DMS114 treated with DMSO at 0.1 percent for 48 hours (cell line): ENCODE data around the gene FOXN3.
A peak's percentile ranks its signal among the peaks of the same experiment; 100 is the strongest.

Source experiments
- DNase-seq: peaks from one replicate; lab custom pipeline; 2025; ENCODE audit not compliant: unreplicated experiment; lab: John Stamatoyannopoulos, UW

The FOXN3 gene

DNA sequence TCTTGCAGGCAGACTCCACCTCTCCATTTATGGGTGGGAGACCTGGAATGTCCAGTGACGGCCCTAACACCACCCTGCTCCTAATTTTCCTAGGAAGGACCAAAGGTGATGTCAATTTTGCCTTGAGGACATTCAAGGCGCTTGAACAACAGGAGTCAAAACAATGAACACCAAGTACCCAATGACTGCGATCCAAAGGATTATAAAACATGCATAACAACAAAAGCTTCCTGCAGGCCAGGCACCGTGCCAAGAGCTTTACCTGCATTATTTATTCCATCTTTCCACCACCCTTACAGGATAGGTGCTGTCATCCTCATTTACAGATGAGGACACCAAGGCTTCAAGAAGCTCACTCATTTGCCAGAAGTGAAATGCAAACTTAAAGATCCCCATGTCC lies 15.2 kb upstream of the FOXN3 start:
- DNase-seq = no peak

DNA sequence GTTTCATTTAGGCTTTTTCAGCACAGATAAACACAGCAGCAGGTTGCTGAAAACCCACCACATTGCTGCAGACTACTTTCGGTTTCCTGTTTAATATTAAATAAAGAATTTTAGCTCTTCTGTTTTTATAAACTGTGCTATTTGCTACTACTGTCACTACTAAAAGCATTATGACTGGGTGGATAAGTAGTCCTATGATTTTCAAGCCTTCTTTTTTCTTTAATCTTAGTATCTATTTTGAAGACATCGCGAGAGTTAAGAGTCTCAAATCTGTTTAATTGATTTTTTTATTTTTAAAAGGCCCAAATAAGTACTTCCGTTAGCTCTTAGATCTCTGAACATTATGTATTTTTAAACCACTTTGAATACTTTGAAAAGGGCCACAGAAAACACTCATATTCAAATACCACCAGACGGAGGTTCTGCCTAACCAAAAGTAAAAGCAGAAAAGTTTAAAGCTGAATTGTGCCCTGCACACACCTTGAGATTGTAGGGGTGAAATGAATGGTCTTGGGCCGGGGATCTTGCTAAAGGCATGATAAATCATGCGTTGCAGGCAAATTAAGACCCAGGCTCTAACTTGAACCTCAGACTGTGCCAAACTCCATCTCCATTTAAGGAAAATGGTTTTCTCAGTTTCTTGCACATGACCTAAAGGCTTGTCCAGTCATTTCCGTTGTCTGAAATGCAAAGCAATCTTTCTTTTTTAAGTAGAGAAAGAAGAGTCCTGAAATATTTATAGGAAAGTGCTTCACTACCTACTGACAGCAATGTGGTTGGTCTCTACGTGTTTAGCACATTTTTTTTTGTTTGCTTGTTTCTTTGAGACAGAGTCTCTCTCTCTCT lies 13.6 kb upstream of the FOXN3 start:
- DNase-seq = no peak

DNA sequence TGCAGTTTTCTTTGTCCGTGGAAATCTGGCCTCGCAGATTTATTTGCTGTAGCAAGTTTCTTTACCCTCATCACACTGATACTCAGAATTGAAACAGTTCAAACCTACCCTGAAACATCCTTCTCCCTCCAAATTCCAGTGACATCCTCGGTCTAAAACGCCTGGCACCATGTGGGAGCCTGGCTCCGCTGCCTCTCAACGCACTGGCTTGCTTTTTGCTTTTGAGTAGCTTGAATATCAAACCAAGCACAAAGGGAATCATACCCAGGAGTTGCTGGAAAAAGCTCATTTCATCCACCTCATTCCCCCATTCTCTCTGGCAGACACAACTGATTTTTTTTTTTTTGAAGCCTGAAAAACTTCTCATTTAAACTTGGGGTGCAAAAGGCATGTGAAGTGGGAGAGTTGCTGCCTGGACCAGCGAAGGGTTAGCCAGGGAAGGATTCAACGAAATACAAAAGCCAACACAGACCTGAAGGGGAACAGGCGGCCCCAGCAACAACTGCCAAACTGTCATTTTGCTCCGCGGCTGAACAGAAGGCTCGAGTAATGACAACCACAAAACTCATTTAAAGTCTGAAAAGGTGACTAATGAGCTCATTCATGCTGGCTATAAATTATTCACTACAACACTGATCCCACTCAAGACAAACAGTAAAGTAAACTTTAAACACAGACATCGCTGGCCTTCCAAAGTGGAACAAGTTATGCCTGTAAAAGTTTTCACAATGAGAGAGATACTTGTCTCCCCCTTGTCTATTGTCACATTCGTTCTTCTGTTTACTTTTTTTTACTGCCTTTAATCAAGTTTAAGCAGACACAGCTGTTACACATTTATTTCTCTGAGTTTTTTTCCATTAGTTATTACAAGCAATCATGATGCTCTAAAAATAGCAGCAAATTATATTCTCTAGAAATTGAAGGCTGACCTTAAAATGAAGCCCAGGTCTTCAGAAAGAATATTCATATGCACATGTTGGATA lies 12.5 kb upstream of the FOXN3 start:
- no peak for DNase-seq

DNA sequence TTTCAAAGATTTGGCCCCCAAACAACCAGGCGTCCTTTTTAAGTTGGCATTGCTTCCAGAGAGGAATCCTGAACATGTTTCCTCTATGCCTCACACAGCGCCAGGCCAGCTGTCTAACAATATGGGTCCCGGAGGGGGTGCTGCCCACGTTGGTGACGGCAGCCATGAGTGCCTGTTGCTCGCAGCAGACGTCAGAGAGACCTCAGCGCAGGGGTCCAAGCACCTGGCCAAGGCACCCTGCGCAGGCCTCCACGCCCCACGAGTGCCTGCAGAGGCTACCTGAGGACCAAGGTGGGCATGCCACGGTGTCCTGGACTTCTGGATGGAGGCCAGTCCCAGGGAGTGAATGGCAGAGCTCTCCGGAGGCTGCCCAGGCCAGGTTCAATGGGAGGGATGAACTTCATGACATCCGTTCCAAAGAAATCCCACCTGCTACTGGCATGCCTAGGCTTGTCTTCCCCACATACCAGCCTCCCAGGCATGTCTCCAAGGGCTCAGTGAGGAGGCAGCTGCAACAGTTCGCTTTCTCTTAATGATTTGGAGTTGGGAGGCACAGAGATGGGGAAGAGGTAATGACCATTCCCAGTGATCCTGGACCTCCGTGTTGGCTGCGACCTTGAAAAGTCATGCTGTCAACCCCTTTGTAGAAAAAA lies 11.6 kb upstream of the FOXN3 start:
- DNase-seq = no peak

DNA sequence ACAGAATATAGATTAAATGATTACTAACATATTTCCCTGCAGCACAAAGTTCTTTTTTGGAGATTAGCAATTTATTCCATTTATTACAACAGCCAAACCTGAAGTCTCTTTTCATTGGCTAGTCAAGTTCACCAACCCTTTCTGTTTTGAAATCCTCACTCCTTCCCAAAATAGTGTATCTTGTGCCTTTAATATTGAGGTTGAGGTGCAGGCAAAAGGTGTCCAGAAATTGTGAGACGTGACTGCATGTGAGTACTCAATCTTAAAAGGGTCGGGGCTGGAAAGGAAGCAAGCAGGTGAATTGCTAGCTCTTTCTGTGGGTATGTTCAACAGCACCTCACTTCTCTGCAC lies 11.1 kb upstream of the FOXN3 start:
- DNase-seq = no peak

DNA sequence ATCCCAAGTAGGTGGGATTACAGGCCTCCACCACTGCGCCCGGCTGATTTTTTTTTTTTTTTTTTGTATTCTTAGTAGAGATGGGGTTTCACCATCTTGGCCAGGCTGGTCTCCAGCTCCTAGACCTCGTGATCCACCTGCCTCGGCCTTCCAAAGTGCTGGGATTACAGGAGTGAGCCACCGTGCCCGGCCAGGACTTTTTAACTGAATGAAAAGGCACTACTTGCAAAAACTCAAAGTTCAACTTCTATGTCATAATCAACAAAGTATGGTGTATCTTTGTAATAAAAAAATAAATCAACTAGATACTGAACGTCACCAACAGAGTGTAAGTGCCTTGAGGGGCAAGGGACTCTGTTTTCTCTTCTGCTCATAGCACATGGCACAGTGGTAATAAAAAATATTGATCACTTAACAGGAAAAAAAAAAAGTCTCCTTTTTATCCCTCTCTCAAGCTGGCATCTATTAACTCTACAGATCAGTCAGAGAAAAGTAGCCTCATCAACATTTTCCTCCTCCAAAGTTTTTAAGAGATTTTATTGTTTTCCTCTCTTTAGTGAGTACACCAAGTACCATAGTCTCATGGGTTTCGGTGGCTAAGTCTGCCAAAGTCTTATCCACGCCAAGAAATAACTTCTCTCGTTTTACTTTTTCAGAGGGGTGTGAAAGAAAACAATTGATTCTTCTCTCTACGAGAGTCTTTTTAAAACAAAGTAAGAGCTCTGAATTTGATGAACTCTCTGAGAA lies 10.6 kb upstream of the FOXN3 start:
- DNase-seq = no peak

DNA sequence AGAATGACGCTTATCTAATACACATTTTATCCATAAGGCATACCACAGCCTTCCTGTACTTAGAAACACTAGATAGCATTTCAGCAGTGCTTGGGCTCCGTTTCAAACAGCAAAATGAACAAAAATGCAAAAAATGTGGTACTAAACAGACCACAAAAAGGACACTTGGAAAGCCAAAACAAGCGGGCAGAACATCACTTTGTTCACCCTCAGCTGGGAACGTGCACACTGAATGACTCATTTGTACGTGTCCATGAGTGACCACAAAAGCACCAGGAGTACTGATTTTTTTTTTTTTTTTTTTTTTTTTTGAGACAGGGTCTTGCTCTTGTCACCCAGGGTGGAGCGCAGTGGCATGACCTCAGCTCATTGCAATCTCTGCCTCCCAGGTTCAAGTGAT lies 8.9 kb upstream of the FOXN3 start:
- DNase-seq = no peak

DNA sequence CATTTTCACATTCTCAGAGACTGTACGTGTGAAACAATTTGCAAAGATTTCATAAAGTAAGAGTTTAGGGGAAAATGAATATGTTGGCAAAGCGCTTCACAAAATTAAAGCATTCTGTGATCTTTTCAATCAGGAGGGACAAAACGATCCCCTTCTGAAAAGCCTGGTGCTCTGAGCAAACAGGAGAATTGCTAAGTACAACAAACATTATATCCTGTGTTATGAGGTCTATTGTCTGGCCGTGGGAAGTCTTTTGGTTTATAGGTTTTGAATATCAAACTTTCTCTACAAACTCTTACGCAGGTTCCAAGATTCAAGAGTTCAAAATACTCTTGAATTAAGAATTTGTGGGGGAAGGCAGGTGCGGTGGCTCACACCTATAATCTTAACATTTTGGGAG lies 7.2 kb upstream of the FOXN3 start:
- no peak for DNase-seq

DNA sequence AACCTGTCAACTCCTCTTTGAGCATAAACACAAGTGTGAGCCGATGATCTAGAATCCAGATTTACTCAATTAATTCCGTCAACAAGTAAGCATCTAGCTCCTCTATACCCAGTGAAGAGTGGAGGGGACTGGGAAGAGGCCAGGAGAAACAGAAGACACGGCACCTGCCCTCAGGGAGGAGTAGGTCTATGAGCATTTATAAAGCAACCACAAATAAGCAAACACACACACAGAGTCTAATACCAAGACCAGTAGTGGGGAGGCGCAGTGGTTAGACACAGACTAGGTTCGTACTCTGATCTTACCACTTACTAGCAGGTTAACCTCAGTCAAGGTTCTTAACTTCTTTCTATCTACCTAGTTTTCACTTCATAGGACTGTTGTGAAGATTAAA lies 5.9 kb upstream of the FOXN3 start:
- DNase-seq = no peak

DNA sequence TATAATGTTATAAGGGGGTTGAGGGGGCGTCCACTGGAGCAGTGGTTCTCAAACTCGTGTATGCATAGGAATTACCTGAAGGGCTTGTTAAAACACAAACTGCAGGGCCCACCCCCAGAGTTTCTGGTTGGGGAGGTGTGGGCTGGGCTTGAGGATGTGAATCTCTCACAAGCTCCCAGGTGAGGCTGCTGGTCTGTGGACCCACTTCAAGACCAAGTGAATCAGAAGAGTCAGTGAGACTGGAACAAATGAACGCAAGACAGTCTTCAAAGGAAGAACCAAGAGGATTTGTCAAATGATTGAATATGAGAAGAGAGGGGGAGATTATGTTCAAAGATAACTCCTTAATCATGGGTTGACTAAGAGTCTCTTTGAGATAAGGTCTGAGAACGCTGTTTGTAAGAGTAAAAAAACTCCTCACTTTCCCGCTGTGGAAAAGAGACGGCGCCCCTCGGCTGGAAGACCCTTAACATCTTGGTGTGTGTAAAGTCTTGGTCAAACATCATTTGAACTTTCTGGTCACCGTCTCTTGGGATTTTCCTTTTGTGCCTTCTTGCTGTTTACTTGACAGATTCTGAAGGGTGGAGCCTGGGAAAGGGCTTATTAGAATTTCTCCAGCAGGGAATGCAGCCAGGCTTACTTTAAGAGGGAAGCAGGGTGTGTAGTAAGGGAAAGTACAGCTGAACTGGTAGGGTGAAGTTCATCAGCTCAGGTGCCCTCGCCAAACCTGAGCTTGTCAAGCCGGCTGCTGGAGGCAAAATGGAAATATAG lies 5.3 kb upstream of the FOXN3 start:
- DNase-seq = no peak

DNA sequence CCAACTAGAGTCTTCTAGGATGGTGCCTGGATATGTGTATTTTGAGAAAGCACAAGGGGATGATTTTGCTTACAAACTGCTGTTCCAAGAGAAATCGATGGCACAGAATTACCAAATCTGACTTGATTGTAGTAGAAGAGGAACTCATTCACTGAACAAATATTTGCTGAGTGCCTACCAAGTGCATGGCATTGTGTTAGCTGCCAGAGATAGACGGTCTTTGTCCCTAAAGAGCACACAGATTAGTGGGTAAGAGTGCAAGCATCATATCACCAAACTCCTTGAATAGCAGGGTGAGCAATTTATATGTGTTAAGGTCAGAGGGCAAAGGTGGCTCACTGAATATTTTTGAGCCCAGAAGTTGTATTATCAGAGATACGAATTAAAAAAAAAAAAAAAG lies 3.5 kb upstream of the FOXN3 start:
- DNase-seq = no peak

DNA sequence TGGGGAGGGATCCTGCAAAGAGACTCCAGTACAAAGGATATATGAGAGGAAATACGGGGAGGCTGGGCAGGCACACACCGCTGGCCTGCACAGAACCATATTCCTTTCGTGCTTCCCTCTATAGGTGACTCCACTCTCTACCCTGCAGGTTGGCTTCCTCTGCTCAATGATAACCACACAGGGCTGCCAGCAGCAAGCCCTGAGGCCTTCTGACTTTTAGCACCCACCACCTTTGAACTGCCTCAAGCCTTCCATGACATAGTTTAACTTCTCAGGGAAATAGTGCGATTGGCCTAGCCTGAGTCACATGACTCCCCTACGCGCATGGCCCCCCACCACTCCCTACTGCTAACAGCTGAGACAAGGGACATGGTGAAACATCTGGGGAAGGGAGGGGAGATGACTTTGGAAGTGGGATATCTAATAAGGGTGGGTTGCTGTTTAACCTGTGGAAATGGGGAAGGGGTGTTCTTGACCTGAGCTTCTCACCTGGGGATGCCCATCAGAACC lies 3.0 kb upstream of the FOXN3 start:
- DNase-seq = no peak

DNA sequence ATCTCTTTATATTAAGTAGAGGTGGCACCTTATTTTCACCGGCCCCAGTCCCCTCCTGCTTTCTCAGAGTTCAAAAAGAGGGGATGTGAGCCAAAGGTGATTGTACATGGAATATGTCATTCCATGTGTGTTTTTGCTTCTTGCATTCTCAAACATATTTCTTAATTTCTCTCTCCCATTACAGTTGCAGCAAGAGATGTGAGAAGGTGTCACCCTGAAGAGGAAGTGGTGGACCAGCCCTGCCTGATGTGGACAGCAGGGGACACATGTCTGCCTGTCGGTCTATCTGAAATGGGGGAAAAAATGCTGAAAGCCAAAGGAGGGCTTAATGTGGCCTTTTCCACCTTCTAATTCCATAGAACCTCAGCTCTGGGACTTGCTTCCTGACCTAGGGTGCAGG lies 1.9 kb upstream of the FOXN3 start:
- DNase-seq = no peak

DNA sequence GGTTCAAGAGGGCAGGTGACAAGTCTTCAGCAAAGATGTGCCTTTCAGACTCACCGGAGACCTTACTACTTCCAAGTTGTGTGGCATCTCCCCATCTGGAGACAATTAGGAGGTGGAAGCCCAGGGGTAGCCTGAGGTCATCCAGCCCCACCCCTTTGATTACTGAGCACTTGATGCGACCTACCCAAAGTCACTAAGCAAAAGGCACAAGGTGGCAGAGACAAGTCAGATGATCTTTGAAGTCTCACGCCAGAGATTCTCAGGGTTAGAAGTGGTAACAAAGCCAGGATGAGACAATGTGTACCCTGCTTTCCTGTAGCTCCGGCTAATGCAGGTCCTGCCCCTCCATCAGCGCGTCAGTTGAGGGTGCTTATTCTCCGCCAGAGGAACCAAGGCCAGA lies 1.4 kb upstream of the FOXN3 start:
- no peak for DNase-seq

DNA sequence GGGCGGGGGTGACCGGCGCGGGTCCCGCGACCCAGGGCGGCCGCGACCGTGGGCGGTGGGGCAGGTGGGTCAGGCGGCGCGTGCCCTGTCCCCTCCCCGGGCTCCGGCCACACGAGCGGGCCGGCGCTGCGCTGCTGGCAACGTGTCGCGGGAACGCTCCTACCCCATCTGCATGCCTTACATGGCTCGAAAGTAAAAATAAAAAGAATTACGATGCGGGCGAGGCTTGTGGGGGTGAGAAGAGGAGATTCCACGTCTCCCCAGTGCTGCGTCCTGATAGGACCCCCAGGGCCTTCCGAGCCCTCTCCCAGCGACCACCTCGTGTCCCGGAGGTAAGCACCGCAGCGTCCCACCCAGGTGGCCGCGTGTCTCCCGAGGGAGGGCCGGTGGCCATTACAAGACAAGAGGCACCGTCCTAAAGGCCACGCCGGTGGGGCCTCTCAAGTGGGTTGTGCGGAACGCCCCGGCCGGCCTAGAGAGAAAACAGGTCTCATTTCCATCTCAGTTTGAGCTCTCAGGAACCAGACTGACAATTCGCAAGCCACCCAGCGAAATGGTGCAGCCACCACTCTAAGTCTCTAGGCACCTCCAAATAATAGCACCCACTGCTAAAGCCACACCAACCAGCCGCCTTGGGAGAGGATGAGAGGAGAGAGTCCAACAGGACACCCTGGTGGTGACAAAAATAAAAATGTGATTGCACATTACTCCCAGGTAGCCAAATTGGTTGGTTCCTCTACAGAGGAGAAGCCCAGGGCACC lies 612 bp upstream of the FOXN3 start:
- peak; percentile 24 for DNase-seq

DNA sequence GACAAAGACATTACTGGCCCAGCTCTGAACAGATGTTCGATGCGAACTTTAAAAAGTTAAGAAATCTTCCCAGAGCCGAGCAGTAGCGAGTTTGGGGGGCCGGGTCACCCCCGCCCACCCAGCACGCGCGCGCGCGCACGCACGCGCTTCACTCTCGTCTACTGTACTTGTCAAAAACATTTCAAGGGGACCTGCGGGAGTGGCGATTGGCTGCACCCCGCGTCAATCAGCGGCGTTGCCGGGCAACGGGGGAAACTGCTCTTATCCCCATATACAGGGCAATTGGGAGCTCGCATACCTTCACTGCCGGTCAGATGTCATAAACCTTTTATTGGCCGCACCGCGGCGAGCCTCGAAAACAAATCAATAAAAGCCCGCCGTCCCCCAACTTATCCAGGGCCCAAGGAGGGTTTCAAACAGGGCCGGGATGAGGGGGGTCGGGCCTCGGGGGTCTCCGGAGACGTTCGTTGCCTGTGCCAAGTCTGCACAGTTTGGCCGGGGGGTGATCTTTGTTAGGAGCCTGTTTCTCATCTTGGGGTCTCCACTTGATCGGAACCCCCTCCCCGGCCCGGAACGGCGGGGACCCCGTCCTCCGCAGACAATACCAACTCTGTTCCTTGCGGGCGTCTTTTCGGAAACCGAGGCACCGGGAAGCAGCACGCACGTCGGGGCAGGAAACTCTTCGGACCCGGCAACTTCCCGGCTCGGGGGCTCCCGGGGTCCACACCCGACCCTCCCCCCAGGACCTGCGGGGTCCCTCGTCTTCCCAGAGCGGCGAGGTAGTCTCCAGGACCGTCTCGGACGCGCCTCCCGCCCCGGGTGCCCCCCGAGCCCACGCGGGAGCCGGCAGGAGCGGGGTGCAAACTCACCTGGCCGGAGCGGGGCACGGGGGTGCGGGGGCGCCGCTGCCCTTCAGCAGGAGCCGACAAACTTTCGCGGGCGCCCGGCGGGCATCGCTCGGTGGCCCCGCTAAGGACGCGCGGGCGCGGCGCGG lies 734 bp downstream of the FOXN3 start:
- DNase-seq = peak; percentile 83

DNA sequence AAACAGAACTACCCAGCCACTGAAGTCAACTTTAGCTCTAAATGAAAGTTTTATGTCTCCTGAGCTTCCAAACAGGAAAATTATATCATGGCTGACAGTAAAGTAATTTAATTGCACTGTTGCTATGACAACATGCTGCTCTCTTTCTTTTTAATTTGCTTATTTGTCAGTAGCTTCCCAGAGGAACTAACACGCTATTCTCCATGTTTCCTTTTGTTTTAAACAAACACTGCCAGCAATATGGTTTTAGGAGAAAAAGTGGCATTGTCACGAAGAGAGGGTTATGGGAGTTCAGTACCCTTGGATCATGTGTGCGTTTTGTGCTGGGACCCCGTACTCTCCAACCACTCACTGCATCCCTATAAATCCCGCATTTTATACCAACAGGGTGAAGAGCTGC lies 1.9 kb downstream of the FOXN3 start:
- DNase-seq = no peak

DNA sequence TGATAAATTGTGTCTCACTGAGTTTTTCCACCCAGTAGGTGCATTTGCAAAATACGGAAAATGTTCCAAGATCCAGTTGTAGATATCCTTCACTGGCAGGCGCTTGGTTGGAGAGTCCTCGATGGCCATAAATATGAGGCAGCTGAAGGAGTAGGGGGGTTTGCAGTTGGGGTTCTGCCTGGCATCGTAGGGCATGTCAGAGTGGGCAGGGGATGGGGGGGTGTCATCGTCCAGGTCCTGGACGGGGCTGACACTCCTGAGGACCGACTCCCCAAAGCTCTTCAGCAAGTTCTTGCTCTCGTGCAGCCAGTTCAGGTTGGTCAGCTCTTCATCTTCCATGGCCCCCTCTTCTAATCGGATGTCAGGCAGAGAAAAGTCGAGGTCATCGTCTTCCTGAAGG lies 5.1 kb downstream of the FOXN3 start:
- DNase-seq = no peak
